Duodenal mucosa (tissue), 2 donors: ENCODE results near the gene KSR2.

Experiments
- H3K27ac ChIP-seq: one replicate; pipeline ENCODE4 v1.7.0; 2013; ENCODE audit warnings: low read depth, low read length
- H3K27me3 ChIP-seq, 2 donors: one replicate each; pipeline ENCODE4 v1.7.0; 2013; ENCODE audit warnings: low read length in 2 of 2, control low read depth in 1 of 2; ENCODE audit not compliant: insufficient read depth in 2 of 2, control insufficient read depth in 1 of 2
- H3K36me3 ChIP-seq, 2 donors: one replicate each; pipeline ENCODE4 v1.7.0; 2013; ENCODE audit warnings: low read length in 2 of 2, control low read depth in 1 of 2; ENCODE audit not compliant: insufficient read depth in 2 of 2, control insufficient read depth in 1 of 2
- H3K4me1 ChIP-seq, 2 donors: one replicate each; pipeline ENCODE4 v1.7.0; 2013; ENCODE audit warnings: low read length in 2 of 2, control low read depth in 1 of 2; ENCODE audit not compliant: insufficient read depth in 2 of 2, control insufficient read depth in 1 of 2
- H3K4me3 ChIP-seq, 2 donors: one replicate each; pipeline ENCODE4 v1.7.0; 2013; ENCODE audit warnings: low read length in 2 of 2, low read depth in 1 of 2
- H3K9ac ChIP-seq, 2 donors: one replicate each; pipeline ENCODE4 v1.7.0; 2013; ENCODE audit warnings: low read length in 2 of 2, low read depth in 1 of 2
- H3K9me3 ChIP-seq, 2 donors: one replicate each; pipeline ENCODE4 v1.7.0; 2013; ENCODE audit warnings: low read length in 2 of 2, control low read depth in 1 of 2; ENCODE audit not compliant: control insufficient read depth in 1 of 2

The KSR2 gene

GRCh38 chr12:117502233-117502632 is 466.6 kb downstream of the KSR2 start:
- no peaks in the 10 kb centered on the region for H3K36me3 ChIP-seq
- no peaks in the 10 kb centered on the region for H3K9me3 ChIP-seq
- H3K9ac ChIP-seq, result no peak overlapping the region
- H3K27ac ChIP-seq, result no peak overlapping the region
- H3K4me3 ChIP-seq, result no peak overlapping the region
- no peaks in the 10 kb centered on the region for H3K27me3 ChIP-seq
- peaks cover 0 to 7% of the 10 kb centered on the region in 2 donors for H3K4me1 ChIP-seq

DNA sequence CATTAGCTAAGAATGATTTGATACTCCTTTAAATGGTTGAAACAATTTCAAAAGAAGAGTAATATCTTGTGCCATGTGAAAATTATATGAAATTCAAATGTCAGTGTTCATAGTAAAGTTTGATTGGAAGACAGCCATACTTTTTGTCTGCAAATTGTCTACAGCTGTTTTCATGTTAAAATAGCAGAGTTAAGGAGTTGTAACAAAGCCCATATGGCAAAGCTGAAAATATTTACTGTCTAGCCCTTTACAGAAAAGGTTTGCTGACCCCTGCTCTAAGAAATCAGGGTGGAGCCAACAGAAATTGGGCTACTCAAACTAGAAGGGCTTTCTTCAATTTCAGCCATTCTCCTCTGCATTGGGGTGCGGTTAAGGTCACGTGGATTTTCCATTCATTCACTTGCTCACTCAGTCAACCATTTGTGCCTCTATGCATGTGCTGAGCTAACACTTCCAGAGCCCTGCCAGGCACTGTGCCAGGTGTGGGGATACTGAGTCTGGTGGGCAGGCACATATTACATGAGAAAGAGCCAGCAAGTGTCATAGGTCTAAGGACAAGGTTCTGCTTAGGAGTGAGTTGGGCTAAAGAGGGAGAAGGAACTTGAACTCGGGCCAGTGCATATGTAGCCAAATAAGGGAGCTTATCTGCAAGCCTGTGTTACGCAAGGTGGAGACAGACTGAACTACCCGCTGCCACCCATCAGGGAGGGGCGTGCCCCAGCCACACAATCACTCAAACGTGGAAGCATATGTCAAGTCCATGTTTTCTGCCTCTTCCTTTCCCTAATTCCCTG is 467.5 kb downstream of the KSR2 start:
- Histone ChIP-seq H3K4me1 (peaks cover 0 to 7% of the 10 kb centered on the region in 2 donors), H3K36me3 (no peaks in the 10 kb centered on the region), H3K27ac (no peak overlapping the region)

GRCh38 chr12:117499759-117500485 is 468.9 kb downstream of the KSR2 start:
- Histone ChIP-seq H3K4me1 (peaks cover 0 to 7% of the 10 kb centered on the region in 2 donors), H3K9me3 (no peaks in the 10 kb centered on the region), H3K4me3 (no peak overlapping the region), H3K27me3 (no peaks in the 10 kb centered on the region), H3K27ac (no peak overlapping the region), H3K36me3 (no peaks in the 10 kb centered on the region), H3K9ac (no peak overlapping the region)

More for the DNA sequence above, 467.5 kb downstream of the KSR2 start:
- Histone ChIP-seq H3K4me3 (no peak overlapping the region), H3K9me3 (no peaks in the 10 kb centered on the region), H3K27me3 (no peaks in the 10 kb centered on the region), H3K9ac (no peak overlapping the region)

- H3K27ac ChIP-seq, result no peak overlapping the region
- peaks cover 0 to 7% of the 10 kb centered on the region in 2 donors for H3K4me1 ChIP-seq
Measured at GRCh38 chr12:117498880-117499279, 469.9 kb downstream of the KSR2 start.

GRCh38 chr12:117498256-117498655 is 470.5 kb downstream of the KSR2 start:
- Histone ChIP-seq H3K27me3 (no peaks in the 10 kb centered on the region), H3K4me1 (peaks cover 0 to 7% of the 10 kb centered on the region in 2 donors), H3K36me3 (no peaks in the 10 kb centered on the region)

More at GRCh38 chr12:117498880-117499279, 469.9 kb downstream of the KSR2 start:
- Histone ChIP-seq H3K36me3 (no peaks in the 10 kb centered on the region), H3K27me3 (no peaks in the 10 kb centered on the region), H3K4me3 (no peak overlapping the region), H3K9ac (no peak overlapping the region), H3K9me3 (no peaks in the 10 kb centered on the region)

DNA sequence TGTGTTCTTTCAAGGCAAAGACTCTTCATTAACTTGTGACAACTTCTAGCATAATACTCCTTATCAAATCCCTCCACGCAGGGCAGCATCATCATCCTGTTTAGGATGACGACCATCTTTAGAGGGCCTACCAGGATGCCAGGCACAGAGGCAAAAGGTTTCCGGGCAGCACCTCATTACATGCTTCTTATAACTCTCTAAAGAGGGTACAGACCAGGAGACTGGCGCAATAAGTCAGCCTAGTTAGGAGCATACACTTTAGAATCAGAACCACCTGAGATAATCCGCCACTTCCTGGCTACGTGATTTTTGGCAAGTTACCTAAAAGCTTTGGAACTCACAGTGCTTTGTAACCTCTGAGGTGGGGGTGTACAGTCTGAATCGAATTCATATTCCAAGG is 471.4 kb downstream of the KSR2 start:
- Histone ChIP-seq H3K9ac (no peak overlapping the region), H3K9me3 (no peaks in the 10 kb centered on the region), H3K4me3 (no peak overlapping the region), H3K4me1 (peaks cover 0 to 7% of the 10 kb centered on the region in 2 donors), H3K36me3 (no peaks in the 10 kb centered on the region), H3K27me3 (no peaks in the 10 kb centered on the region), H3K27ac (no peak overlapping the region)

More at GRCh38 chr12:117498256-117498655, 470.5 kb downstream of the KSR2 start:
- Histone ChIP-seq H3K4me3 (no peak overlapping the region), H3K27ac (no peak overlapping the region), H3K9me3 (no peaks in the 10 kb centered on the region), H3K9ac (no peak overlapping the region)

- Histone ChIP-seq H3K27me3 (no peaks in the 10 kb centered on the region), H3K27ac (no peak overlapping the region), H3K4me3 (no peak overlapping the region), H3K36me3 (no peaks in the 10 kb centered on the region), H3K9me3 (no peaks in the 10 kb centered on the region), H3K9ac (no peak overlapping the region), H3K4me1 (no peaks in the 10 kb centered on the region)
Measured at GRCh38 chr12:117494833-117495655, 473.7 kb downstream of the KSR2 start.

- Histone ChIP-seq H3K4me1 (no peaks in the 10 kb centered on the region), H3K27me3 (no peaks in the 10 kb centered on the region), H3K9ac (no peak overlapping the region), H3K36me3 (no peaks in the 10 kb centered on the region), H3K27ac (no peak overlapping the region), H3K9me3 (no peaks in the 10 kb centered on the region), H3K4me3 (no peak overlapping the region)
Measured at GRCh38 chr12:117491711-117492110, 477.1 kb downstream of the KSR2 start.

GRCh38 chr12:117490130-117490529 is 478.7 kb downstream of the KSR2 start:
- Histone ChIP-seq H3K27me3 (no peaks in the 10 kb centered on the region), H3K4me1 (no peaks in the 10 kb centered on the region), H3K4me3 (no peak overlapping the region), H3K27ac (no peak overlapping the region), H3K36me3 (no peaks in the 10 kb centered on the region), H3K9me3 (no peaks in the 10 kb centered on the region), H3K9ac (no peak overlapping the region)

DNA sequence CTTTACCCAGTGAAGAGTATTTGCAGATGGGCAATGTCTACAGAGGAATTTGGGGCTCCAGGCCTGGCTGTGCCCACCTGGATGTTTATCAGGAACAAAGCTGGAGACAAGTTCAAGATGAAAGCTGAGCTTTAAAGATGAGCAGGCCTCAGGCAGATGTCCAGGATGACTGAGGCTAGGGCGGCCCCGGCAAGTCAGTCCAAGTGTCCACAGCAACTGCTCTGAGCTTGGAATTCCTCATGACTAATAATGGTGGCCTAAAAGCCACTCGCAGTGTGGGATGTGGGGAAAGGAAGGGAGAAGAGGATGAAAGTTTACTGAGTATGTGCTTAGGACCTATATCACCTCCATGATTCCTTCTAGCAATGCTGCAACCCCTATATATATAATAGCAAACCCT is 479.1 kb downstream of the KSR2 start:
- Histone ChIP-seq H3K36me3 (no peaks in the 10 kb centered on the region), H3K27me3 (no peaks in the 10 kb centered on the region), H3K4me1 (no peaks in the 10 kb centered on the region), H3K9ac (no peak overlapping the region), H3K4me3 (no peak overlapping the region), H3K27ac (no peak overlapping the region), H3K9me3 (no peaks in the 10 kb centered on the region)
